Gastrocnemius medialis (tissue), 4 donors: ENCODE results near the gene SIL1.

Experiments used
- CTCF ChIP-seq, 5 experiments: fragments of 450-650 bp in 3 of 5; fragments of 200-600 bp in 2 of 5; sonication (generic) in 2 of 5; IDR thresholded peaks in 4 of 5; conservative IDR thresholded peaks in 1 of 5; 1 replicate in 4 of 5; 2 replicates in 1 of 5; pipeline ENCODE4 v1.5.1; 2016 to 2019; ENCODE audit warnings: antibody characterized with exemption in 5 of 5, mild to moderate bottlenecking in 3 of 5, moderate library complexity in 3 of 5
- POLR2A ChIP-seq, 2 donors: fragments of 450-650 bp; IDR thresholded peaks; one replicate each; pipeline ENCODE4 v1.6.1; 2017; ENCODE audit warnings: antibody characterized with exemption in 2 of 2, mild to moderate bottlenecking in 2 of 2, moderate library complexity in 2 of 2

- no peak for TF ChIP-seq CTCF (IDR thresholded peaks at IDR 0.05 in 4 of 5, conservative IDR thresholded peaks at IDR 0.05 in 1 of 5)
- TF ChIP-seq POLR2A (IDR thresholded peaks at IDR 0.05) = no peak
These were observed 87.5 kb downstream of the SIL1 start for GRCh38 chr5:139110526-139111168.
